Smooth muscle cell of the coronary artery (primary cell): ENCODE measurements around the gene STRN. TPM values are rescaled to one million over a fixed set of nuclear protein-coding genes. Genes with fewer than 3 reads are reported as not detected.

Experiments used
- total RNA-seq: library from RNA; depleted of rRNA; stranded (reverse); fragments of >200 nt; gene quantifications from 2 replicates; pipeline ENCODE4 v1.2.3, GENCODE V29; 2014; ENCODE audit warnings: low replicate concordance

The STRN gene, protein sequence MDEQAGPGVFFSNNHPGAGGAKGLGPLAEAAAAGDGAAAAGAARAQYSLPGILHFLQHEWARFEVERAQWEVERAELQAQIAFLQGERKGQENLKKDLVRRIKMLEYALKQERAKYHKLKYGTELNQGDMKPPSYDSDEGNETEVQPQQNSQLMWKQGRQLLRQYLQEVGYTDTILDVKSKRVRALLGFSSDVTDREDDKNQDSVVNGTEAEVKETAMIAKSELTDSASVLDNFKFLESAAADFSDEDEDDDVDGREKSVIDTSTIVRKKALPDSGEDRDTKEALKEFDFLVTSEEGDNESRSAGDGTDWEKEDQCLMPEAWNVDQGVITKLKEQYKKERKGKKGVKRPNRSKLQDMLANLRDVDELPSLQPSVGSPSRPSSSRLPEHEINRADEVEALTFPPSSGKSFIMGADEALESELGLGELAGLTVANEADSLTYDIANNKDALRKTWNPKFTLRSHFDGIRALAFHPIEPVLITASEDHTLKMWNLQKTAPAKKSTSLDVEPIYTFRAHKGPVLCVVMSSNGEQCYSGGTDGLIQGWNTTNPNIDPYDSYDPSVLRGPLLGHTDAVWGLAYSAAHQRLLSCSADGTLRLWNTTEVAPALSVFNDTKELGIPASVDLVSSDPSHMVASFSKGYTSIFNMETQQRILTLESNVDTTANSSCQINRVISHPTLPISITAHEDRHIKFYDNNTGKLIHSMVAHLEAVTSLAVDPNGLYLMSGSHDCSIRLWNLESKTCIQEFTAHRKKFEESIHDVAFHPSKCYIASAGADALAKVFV
- total RNA-seq: 8.6 and 11.5 TPM in 2 replicates

DNA sequence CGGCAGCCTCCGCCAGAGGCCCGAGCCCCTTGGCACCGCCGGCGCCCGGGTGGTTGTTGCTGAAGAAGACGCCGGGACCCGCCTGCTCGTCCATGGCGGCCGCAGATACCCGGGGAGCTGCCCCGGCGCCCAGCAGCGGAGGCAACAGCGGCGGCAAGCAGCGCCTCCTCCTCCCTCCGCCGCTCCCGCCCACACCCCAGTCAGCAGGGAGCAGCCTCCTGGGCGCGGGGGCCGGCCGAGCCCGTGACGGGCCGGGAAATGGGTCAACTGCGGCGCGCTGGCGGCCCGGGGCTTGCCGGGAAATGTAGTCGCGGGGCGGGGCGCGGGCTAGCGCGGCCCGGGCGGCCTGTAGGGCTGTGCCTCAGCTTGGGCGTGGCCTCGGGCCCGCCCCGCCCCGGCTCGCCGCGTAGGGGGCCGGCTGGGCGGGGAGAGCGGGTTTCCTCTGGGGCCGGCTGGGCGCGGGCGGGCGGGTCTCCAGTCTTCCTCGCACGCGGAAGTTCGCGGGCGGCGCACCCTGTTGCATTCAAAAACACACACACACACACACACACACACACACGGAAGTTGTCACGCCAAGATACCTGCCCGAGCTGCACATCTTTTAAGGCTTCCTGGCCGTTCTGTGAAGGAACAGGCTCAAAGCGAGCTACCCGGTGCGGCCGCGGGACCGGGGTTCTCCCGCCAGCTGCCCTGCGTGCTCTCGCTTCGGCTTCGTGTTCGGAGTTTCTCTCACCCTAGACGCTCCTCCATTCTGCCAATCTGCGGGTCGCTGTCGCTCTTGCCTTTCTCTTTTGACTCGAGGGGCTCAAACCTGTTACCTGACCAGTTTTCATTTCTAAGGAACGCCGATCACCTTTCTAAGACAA, at the start of gene STRN:
TSS of gene STRN (minus strand) at position 167 of the 866 bp plus-strand sequence. CDS start at position 94, 73 bp downstream.

Other genes starting within 250 kb of the STRN start
- 12.8 and 15.0 TPM in 2 replicates for gene HEATR5B, start 117.8 kb upstream of the STRN start, total RNA-seq
- gene GPATCH11, start 118.0 kb upstream of the STRN start, total RNA-seq: 5.0 and 5.3 TPM in 2 replicates
- 12.4 and 17.9 TPM in 2 replicates for gene EIF2AK2, start 190.4 kb upstream of the STRN start, total RNA-seq
- gene SULT6B1, start 222.1 kb upstream of the STRN start, total RNA-seq: not detected in 2 replicates
- gene CEBPZOS, start 230.0 kb upstream of the STRN start, total RNA-seq: 3.5 and 8.7 TPM in 2 replicates